Ramos (cell line): ENCODE measurements around the gene APCDD1L.

ENCODE experiments used
- in situ Hi-C: fragments of 300-500 bp; cut with MboI; formaldehyde crosslinking; loops from one replicate; pipeline ENCODE4 v1.14.3; 2022; ENCODE audit warnings: low sequenced_read_pairs; ENCODE audit not compliant: unreplicated experiment

Gene APCDD1L

DNA sequence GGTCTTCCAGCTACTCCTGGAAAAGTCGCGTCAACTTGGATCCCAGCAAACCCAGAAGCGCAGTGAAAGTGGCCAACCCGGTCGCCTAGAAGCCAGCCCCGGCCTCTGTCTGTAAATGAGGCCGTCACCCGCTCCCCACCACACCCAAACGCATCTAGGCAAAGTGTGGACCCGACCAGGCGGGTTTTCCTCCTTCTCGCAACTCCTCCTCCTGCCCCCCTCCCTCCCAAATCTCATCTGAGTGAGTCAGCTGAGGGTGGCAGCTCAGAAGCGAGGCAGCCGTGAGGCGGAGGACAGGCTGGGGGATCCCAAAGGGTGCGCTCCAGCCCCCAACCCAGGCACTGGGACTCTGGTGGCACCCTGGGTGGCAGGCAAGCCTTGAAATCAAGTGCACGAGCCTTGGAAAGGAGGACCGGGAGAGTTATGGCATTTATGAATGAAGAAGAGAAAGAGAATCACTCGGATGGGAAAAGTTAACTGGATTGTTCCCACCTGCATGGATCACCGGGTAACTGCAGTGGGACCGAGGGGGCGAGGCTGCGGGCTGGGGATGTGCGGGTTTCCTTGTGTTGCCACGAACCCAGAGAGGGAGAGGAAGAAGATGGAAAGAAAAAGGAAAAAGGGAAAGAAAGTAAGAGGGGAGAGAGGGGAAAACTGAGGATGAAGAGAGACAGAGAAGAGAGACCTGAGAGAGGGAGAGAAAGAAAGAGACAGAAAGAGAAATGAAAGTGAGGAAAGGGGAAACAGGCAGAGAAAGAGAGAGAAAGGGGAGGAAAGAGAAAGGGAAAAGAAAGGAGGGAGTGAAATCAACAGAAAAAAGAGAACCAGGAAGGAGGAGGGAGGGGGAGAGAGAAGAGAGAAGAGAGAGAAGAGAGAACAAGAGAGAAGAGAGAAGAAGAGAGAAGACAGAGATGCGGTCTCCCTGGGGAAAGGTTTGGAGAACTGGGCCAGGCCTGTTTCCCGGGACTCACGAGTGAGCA lies at the start of gene APCDD1L:
APCDD1L (minus strand) TSS at position 167 of the 980 bp plus-strand sequence. CDS start 692 bp downstream, outside the sequence.
- in situ Hi-C loops, result no loop called here

DNA sequence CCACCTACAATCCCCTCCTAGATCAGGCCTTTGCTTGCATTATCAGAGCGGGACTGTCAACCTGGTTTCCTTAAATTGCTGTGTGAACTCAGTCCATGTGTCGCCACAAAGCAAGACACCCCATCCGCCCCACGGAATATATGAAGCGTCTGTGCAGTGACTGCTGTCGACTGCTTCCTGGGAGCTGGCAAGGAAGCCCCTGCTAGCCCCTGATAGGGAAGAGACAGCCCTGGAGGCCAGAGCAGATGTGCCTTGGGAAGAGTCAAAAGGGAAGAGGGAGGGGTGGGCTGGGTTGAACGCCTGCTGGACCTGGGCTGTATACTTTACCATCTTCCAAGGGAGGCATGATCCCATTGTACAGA lies 44.1 kb upstream of the APCDD1L start:
- in situ Hi-C loops, result no loop called here

- in situ Hi-C loops, result no loop called here
Measured at GRCh38 chr20:58558486-58559367, 43.5 kb upstream of the APCDD1L start.

DNA sequence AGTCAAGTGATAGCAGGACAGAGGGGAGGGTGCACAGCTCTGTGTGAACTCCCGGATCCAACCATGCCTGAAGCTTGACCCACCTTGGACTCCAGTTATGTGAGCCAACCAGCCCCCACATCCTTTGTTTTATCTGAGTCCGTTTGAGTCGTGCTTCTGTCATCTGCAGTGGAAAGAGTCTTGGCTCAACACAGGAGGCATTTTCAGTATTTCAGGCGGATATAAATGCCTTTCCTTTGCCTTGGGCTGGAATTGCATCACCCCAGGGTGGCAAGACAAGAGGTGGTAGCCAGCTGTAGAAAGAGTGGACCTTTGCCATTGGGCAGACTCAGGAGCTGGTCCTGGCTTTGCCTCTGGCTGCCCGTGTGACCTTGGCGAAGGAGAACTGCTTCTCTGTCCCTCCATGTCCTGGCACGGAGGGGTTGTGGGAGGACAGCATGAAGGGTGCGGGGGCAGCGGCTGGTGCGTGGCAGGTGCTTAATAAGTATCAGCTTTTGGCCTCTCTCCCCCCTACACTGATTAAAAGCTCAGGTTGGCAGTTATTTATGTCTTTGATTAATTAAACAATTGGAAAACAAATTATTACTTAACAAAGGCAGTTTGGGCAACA lies 42.6 kb upstream of the APCDD1L start:
- in situ Hi-C loops, result no loop called here

GRCh38 chr20:58556961-58557360 lies 41.8 kb upstream of the APCDD1L start:
- in situ Hi-C loops, result no loop called here

GRCh38 chr20:58555078-58555765 lies 40.0 kb upstream of the APCDD1L start:
- in situ Hi-C loops, result no loop called here

DNA sequence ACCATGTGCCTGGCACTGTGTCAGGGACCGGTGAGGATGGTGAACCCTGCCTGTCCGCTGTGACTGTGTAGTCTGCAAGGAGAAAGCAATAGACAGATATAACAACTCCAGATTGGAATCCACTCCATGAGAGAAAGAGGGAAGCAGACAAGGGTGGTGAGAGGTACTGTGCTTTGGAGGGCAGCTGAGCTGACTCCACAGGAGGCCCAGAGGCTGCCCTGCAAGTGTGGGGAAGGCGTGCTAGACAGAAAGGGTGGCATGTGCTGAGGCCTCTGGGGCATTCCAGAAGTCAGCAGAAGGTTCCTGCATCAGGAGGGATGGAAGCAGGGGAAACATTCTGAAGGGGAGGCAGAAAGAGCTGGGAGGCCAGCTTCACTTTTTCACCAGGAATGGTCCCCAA lies 39.3 kb upstream of the APCDD1L start:
- in situ Hi-C loops, result no loop called here

- in situ Hi-C loops, result no loop called here
Measured at GRCh38 chr20:58553841-58554240, 38.6 kb upstream of the APCDD1L start.

DNA sequence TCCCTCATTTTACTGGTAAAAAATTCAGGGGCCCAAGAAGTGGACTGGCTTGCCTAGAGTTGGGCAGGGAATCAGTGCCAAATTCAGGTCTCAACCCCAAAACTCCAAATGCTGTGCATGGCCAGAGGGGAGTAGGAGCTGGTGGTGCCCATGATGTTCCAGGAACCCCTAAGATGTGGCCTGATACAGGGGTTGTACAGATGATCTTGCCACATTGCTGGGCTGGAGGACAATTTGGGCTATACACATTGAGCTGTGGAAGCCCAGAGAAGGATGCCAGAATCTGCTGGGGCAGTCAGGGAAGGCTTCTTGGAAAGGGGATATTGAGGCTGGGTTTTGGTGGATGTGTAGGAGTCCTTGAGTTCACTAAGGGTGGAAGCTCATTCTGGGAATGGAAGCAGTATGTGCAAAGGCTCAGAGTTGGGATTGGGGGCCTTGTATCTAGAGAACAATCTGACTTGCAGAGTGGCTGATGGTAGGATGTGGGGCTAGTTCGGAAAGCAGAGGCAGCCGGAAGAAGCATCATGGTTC lies 38.0 kb upstream of the APCDD1L start:
- in situ Hi-C loops, result no loop called here

DNA sequence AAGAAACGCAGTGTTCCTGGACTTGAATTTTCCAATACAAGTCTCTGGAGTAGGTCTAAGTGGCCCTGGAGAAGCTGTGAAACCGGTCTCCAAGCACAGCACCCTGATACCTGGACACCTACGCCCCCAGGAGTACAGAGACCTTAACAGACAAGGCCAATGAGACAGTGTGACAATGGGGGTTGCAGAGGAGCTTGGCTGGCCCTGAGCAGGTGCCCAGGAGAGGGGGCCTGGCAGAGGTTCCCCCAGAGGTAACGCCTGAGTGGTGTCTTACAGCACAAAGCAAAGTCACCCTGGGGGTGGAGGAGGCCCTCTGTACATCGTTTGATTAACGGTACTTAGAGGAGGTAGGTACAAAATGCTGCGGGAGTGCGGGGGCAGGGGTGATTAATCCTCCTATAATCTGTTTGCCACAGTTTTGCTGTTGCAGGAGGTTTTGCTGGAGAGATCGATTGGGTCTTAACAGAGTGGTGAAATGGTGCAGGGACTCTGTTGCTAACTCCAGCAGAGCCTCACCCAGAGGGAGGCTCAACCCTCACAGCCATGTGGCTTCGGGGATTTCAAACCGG lies 37.3 kb upstream of the APCDD1L start:
- in situ Hi-C loops, result no loop called here

DNA sequence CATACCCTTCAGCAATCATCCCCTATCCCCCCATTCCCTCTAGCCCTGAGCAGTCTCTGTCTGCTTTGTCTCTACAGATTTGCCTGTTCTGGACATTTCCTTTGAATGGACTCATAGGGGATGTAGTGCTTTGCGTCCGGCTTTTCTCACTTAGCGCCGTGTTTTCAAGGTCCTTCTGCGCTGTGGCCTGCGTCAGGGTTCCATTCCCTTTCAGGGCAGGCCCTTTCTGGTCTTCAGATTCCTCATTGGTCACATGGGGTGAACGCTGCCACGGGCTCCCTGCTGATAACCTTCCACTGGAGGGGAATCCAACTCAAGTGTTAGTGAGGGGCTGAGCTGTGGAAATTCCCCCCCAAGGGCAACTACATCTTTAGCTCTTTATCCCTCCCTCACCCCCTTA lies 36.4 kb upstream of the APCDD1L start:
- in situ Hi-C loops, result no loop called here

- in situ Hi-C loops, result no loop called here
Measured at GRCh38 chr20:58550275-58551059, 35.3 kb upstream of the APCDD1L start.

DNA sequence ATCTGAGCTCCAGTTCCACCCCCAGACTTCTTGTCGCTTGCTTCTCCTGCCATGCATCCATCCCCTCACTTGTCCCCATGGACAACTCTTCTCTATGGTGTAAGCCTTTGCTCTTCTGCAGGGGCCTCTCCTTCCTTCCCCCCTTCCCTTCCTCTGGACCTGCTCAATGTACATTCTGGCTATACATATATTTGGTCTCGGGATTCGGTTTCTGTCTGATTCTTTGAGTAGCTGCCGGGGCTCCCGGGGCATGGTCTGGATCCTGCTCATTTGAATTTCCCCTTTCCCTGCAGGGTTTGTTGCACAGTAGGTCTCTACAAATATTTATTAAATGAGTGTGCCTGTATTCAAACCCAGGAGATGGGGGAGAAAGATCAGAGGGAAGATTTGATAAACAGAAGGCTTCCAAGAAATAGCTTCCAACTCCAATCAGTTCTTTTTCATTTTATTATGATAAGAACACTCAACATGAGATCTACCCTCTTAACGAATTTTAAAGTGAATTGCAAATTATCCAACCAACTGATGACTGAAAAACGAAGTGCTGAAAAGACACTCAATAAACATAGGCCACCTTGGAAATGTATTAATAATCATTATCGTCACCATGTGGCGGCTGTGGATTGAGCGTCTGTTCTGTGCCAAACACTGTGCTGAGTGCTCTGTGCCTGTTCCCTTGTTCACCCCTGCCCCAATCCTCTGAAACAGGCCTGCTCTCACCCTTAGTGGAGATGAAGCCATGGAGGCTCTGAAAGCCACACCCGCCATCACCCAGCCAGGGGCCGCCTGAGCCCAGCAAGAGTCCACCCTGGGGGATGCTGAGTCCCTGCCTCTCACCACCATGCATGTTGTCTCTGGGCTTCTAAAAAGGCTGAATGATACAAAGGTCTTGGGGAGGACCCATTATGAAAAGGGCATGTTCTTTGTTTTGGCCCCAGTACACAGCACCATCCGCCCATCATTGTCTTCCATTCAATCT lies 34.3 kb upstream of the APCDD1L start:
- in situ Hi-C loops, result no loop called here

DNA sequence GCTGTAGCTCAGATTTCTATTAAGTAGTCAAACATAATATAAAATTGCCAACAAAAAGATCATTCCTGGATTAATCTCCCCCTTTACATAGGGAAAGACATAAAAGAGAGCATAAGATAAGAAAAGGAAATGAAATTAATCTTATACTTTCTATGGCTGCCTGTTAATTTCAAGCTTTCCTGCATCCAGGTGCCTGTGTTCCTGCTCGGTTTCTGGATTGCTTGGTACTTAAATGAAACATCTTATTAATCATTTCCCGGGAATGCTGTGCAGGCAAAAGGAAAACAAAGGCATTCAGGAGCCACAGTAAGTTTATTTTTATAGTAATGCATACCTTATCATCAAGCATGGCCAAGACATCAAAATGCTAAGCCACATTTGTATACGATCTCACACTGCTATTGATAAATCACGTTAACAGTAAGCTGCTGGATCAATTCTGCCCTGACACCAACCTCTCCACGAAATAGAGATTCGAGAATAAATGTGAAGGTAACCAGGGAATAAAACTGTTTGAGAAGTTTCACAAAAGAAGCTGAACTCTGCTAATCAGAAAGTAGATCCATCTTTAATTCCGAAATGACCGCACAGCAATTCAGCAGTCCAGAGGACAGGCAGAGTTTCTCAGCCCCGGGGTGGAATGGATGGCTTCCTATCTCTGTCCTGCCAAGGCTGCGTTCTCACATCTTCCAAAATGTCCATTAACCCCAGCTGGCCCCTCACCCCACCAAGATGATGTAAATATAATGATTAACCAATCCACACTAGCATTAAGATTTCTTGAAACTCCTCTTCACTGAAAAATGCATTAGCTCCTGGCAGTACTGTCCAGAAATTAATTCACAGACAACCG lies 32.6 kb upstream of the APCDD1L start:
- in situ Hi-C loops, result no loop called here

DNA sequence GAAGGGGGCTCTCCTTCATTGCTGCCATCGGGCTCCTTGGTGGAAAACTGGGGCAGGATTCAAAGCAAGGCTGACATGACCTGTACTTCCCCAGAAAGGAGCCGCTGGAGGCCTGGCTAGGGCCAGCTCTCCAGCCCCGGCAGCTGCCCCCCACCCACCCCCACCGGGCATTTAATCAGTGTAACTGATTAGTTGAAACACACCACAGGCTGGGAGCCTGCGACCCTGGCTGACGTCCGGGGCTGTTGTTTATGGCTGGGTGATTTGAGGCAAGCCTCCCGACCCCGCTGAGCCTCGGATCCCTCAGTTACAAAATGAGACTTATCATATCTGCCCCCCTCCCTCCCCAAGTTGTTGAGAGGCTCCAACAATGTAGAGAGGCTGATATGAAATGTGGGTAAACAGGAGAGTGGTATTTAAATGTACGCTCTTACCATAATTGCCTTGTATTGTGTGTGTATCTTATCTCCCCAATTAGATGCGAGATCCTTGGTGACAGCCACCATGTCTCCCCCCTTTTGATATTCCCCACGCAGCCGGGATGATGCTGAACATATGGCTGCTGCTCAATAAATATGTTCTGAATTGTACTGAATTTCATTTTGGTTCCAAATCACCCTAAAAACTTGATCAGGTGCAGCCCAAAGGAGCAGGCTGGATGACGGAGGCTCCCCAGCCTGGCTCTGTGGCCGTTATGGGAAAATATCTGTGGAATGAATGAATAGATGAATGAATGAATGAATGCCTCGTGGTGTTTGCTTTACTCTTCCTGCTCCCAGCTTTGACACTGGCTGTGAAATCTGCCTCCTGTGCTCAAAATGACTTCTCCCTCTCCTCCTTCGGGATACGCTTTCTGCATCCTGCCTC lies 31.8 kb upstream of the APCDD1L start:
- in situ Hi-C loops, result no loop called here

DNA sequence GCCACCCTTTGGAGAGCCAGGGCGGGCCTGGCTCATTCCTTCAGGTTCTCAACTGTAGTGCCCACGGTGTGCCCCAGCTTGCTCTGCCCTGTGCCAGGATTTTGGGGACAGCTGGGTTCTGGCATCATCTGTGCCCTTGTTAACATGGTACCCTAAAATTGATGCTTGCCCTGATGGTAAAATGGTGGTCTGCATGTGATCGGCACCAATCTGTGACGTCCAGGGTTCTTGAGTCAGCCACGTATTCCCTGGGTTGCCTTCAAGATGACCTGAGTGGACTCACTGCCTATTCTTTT lies 31.2 kb upstream of the APCDD1L start:
- in situ Hi-C loops, result no loop called here
